ENCODE data around the gene SPIN4.

DNA sequence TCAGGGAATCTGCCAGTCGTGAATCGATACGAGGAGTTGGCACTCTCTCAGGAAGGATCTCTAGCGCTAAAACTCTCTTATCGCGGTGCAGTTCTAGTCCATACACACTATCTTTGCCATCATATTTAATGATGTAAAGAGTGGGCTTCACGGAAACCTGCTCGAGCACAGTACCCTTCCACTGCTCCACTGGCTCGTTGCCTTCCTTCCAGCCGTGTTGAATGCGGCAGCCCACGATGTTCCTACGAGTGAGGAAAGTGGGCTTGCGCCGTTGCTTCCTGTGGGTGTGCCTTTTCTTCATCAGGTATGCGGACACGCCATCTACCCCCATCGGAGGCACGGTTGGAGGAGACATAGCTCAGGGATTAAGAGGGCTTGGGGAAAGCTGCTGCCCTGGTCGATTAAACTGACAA lies 661 bp downstream of the SPIN4 start:
- TF ChIP-seq, protein P1, sequence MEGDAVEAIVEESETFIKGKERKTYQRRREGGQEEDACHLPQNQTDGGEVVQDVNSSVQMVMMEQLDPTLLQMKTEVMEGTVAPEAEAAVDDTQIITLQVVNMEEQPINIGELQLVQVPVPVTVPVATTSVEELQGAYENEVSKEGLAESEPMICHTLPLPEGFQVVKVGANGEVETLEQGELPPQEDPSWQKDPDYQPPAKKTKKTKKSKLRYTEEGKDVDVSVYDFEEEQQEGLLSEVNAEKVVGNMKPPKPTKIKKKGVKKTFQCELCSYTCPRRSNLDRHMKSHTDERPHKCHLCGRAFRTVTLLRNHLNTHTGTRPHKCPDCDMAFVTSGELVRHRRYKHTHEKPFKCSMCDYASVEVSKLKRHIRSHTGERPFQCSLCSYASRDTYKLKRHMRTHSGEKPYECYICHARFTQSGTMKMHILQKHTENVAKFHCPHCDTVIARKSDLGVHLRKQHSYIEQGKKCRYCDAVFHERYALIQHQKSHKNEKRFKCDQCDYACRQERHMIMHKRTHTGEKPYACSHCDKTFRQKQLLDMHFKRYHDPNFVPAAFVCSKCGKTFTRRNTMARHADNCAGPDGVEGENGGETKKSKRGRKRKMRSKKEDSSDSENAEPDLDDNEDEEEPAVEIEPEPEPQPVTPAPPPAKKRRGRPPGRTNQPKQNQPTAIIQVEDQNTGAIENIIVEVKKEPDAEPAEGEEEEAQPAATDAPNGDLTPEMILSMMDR (conservative IDR thresholded peaks at IDR 0.05 in 1 of 2, IDR thresholded peaks at IDR 0.05 in 1 of 2; ENCODE audit: low read depth in 1 of 2, low read length in 2 of 2) = no peak
- TF ChIP-seq EZH2 (IDR thresholded peaks at IDR 0.05; ENCODE audit: low read length, missing control alignments) = no peak

All from fibroblast of lung (primary cell).